ENCODE measurements around the gene PTPN7.

PTPN7 gene

DNA sequence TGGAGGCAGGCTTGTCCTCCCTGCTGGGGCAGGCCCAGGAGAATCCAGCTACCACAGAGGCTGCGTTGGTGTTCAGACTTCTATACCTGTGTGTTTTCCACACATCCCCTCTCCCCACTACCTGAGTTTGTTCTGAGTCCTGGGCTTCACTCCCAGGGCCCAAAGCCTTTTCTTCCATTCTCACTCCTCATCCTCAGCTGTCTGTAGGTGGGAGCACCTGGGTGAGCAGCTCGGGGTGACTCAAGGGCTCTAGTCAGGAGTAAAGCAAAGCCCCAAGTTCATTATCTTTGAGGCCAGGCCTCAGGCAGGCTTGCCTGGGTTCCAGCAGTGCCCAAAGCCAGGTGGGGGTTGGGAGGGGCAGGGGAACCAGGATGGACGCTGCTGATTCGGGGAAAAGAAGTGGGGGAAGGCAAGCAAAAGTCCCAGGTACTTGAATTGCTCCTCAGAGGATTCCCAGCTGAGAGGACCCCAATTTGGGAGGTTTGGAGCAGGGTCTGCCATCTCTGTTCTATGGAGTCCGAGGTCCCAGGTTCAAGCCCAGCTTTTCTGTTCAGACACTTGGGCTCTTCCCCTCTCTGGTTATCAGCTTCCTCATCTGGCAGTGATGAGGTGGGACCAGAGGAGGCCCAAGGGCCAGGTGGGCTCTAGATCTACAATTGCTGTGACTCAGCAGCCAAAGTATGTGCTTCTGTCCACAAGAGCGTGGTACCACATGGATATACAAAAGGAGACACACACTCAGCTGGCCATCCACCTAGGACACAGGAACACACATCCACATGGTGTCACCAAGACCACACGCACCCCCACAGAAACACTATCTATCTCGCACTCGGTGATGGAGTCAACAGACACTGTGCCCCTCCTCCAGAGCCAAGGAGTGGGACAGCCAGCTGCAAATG, 5.8 kb upstream of the PTPN7 start:
- no peak for TF ChIP-seq ZNF274 (IDR thresholded peaks at IDR 0.05; ENCODE audit: low read depth, low read length)
- H3K4me3 ChIP-seq (ENCODE audit: low read length) = no peak overlapping the region

DNA sequence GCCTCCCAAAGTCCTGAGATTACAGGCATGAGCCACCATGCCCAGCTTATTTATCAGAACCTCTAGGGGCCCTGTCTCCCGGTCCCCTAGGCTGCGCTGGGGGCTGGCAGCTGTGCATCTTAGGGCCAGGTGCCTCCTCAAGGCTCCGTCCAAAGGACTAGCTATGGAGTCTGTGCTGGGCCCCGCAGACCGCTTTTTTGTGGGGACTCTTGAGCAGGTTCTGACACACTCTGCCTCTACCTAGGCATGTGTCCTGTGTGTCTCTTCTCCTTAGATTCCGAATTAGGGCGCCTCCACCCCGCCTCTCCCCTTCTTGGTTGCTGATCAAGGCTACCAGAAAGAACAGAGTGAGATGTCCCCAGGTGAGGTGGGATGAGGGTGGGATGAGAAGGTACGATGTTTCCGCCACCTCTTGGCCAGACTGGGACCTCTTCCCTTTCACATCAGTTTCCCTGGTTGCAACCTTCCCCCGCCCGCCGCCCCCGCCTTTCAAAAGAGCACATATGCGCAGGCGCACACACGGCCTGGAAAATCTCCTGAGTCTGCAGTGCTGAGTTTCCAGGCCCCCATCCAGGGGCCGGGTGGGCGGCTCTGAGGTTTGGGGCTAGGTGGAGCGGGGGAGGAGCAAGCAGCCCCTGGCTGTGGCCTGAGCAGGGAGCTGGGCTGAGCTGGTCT, 5.0 kb upstream of the PTPN7 start:
- no peak overlapping the region for H3K4me3 ChIP-seq (ENCODE audit: low read length)
- no peak for TF ChIP-seq ZNF274 (IDR thresholded peaks at IDR 0.05; ENCODE audit: low read depth, low read length)

DNA sequence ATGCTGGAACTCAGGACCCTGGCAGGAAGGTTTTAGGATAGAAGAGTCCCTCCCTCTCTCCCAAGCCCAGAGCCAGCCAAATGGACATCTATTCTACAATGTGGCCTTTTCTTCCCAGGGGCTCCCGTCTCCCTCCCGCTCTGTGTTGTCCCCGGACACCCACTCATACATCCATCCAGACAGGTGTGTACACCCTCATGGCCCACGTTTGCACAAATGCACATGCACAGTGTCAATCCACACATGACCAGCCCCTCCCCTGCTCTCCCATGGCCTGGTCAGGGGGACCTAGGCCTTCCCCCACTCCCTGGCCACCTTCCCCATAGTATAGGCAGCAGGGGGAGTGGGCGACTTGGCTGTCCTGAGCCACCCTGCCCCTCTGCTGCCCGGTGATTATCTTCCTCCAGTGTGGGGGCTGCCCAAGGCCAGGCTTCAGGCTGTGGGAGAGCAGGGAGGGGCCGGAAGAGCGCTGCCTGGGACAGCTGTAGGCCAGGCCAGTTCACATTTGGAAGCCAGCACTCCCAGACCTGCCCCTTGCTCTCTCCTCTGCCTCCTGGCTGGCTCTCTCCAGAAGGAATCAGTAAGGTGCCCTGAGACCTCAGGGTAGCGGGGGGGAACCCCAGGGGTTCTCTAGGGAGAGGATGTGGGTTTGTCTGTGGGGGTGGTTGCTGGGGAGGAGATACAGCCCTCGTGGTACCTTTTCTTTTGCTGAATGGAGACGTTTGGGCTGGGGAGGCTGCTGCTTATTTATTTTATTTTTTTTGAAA, 4.1 kb upstream of the PTPN7 start:
- H3K4me3 ChIP-seq (ENCODE audit: low read length) = no peak overlapping the region
- TF ChIP-seq ZNF274 (IDR thresholded peaks at IDR 0.05; ENCODE audit: low read depth, low read length) = no peak

DNA sequence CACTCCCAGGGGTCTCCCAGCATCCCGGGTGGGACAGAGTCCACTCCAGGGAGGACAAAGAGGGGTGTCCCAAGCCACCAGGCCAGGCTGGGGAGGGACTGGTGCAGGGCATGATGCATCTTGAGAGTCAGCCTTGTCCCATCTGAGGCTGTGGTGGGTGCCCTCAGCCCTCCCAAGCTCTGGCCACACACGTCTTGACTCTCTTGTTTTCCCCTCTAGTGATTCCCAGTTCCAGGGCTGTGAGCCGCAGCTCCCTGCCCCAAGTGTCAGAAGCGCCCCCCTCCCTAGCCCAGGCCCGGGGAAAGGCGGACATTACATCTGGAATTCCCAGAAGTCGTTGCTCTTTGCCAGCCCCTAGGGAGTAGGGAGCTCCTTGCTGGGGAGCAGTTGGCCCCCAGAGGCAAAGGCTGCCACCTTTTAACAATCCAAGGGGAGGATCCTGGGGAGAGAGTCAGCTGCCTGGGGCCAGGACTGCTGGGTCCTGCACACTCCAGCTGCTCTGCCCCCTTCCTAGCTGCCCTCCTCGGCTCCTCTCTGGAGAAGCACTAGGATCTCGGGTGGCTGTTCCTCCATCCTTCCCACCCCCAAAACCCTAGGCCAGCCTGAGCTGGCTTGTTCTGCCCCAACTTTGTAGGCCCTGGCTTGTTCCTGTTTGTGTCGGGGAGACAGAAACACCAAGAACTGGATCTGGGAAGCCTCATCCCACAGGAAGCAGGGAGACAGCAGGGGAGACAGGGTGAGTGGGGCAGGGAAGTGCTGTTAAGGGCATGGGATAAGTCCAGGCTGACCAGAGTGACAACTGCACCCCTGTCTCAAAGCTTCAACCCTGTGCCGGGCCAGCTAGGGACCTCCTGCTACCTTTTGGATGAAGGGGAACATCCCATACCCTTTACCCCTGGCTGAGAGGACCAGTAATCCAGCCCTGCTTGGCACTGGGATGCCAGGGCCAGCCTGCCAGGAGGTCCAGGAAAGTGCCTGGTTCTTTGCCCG, 3.2 kb upstream of the PTPN7 start:
- no peak overlapping the region for H3K4me3 ChIP-seq (ENCODE audit: low read length)
- no peak for TF ChIP-seq ZNF274 (IDR thresholded peaks at IDR 0.05; ENCODE audit: low read depth, low read length)

DNA sequence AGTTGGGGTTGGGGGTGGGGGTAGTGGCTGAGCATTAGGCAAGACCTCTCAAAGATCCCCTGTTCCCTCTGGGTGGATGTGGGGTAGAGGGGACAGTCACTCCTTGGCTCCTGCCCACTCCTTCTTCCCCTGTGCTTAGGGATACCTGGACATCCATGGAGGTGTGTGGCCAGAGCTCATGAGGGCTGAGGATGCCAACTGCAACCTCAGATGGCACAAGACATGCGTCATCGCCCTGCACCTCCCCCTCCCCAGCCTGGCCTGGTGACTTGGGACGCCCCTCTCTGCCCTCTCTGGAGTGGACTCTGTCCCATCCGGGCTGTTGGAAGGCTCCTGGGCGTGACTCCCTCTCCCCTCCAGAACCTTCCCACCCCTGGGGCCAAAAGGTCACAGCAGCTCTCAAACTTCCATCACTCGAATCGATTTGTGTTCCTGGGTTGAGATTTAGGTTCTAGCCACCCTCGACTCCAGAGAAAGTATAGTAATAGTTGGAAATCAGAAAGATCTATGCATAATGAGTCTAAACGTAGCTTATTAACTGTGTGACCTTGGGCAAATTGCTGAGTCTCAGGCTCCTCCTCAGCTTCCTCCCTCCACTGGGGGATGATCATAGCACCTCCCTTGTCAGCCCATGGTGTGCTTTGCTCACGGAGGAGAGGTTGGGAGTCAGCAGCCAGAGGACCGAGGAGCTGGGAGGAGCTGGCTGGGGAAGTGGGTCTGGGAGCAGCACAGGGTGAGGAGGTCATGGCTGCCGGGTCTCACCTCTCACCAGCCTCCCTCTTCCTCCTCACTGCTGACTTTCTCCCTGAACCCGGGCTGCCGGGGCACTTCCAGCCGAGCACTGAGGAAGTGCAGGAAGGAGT, 2.2 kb upstream of the PTPN7 start:
- TF ChIP-seq ZNF274 (IDR thresholded peaks at IDR 0.05; ENCODE audit: low read depth, low read length) = no peak

DNA sequence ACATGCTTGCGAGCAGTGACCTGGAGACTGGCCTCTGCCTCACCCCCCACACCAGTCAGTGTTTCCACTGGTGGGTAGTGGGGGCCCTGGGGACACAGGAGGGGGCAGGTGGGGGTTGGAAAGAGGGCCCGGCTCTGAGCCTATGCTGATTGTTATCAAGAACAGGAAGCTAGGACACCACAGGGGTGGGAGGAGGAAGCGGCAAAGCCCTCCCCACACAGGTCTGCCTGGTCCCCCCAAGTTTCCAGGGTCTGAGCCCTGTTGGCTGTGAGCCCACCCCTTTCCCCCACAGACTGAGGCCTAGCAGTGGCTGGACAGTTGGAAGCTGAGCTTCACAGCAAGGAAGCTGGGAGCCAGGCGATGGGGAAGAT, 1.6 kb upstream of the PTPN7 start:
- no peak for TF ChIP-seq ZNF274 (IDR thresholded peaks at IDR 0.05; ENCODE audit: low read depth, low read length)
- H3K4me3 ChIP-seq (ENCODE audit: low read length) = no peak overlapping the region; the same call in 1 of the 2 replicates

More for the DNA sequence above, 2.2 kb upstream of the PTPN7 start:
- no peak overlapping the region for H3K4me3 ChIP-seq (ENCODE audit: low read length)

DNA sequence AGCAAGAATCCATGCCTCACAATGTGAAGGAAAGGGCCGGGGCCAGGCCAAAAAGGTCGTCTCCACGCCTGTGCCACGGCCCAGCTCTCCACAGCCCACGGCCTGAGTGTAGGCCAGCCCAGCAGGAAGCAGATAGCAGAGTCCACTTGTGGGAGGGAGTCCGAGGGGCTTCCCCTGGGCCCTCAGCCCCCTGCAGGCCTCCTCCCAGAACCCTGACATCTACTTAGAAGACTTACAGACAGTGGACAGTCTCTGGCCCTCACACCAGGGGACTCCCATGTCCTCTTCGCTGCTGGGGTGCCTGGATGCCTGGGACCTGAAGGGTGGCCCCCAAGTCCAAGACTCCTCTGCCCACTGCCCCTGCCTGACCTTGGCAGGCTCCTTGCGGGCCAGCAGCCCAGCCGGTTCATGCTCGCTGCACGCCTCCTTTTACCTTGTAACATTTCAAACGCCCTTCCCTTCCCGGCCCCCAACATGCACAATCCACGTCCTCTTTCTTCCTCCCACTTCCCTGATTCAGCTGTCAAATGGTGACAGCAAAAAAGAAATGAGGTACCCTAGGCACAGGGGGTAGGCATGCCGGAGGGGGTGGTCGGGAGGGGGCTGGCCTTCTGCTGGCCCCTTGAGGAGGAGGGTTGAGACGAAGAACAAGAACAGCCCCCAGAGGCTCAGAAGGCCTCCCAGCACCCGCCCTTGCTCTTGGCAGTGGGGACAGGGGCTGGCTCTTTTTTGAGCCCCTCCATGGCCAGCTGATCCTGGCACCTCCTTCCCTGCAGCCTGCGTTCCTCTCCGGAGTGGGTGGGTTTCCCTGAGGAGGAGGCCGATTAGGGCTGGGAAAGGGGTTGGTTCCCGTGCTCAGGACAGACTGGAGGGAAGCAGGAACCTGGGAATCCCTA, 997 bp upstream of the PTPN7 start:
- no peak for TF ChIP-seq ZNF274 (IDR thresholded peaks at IDR 0.05; ENCODE audit: low read depth, low read length)

DNA sequence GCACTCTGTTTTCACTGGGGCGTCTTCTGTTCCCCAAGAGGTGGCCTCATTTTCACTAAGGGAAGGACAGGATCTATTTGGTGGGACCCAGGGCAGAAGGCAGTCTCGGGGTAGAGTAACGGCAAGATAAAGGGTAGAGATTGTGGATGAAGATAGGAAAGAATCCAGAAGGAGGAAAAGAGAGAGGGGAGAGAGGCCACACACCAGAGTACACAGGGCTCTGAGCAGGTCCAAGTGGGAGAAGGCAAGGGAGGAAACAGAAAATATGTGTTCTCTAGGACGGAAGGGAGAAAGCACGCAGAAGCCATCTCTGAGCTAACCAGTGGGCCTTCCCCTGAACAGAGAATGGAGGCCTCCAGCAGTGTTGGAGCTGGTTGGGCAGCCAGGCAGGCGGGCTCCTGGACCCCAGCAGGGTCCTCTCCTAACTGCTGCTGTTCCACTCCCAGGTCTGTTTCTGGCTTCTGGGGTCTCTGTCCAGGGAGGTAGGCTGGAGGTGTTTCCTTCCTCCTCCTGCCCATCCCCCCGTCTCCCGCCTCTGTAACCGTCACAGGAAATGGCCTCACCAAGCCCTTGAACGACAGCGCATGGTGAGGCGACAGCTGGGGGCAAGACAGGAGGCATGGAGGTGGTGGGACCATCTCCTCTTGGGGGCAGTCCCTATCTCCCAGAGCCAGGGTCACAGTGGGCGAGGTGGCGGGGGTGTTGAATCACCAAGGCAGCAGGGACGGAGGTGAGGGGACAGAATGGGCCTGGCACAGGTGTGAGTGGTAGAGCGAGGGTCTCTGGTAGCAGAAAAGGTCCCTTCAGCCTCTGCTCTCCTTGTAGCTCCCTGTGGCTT, 649 bp downstream of the PTPN7 start:
- no peak for TF ChIP-seq ZNF274 (IDR thresholded peaks at IDR 0.05; ENCODE audit: low read depth, low read length)
- peak overlapping the region; percentile 84 for H3K4me3 ChIP-seq (ENCODE audit: low read length)

More for the DNA sequence above, 997 bp upstream of the PTPN7 start:
- H3K4me3 ChIP-seq (ENCODE audit: low read length) = peak overlapping the region; percentile 84; the same call in 1 of the 2 replicates

DNA sequence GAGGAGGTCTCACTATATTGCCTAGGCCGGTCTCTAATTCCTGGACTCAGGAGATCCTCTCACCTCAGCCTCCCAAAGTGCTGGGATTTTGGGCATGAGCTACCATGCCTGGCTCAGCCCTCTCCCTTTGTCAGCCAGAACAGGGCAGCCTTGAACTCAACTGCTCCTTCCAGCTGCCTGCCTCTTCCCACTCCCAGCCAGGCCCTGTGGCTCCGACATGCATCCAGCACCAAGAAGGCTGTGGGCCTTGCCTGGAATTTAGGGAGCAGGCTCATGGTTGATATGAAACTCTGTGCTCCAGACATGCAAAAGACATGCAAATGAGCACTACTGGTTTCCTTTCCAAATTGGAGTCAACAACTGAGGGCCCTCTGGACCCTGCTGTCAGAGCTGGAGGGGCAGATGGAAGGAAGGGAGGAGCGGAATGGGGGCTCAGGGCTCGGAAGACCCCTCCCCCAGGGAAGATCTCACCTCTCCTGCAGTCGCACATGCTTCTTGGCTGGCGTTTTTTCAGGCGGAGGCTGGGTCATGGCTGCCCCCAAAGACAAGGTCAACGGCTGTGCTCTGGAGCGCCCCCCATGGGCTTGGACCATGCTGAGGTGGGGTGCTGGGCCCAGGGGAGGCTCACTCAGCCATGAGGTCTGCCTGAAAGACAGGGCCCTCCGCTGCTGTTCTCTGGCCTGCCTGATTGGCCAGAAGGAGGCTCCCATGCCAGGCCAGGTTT, 1.4 kb downstream of the PTPN7 start:
- no peak for TF ChIP-seq ZNF274 (IDR thresholded peaks at IDR 0.05; ENCODE audit: low read depth, low read length)
- H3K4me3 ChIP-seq (ENCODE audit: low read length) = peak overlapping the region; percentile 84

DNA sequence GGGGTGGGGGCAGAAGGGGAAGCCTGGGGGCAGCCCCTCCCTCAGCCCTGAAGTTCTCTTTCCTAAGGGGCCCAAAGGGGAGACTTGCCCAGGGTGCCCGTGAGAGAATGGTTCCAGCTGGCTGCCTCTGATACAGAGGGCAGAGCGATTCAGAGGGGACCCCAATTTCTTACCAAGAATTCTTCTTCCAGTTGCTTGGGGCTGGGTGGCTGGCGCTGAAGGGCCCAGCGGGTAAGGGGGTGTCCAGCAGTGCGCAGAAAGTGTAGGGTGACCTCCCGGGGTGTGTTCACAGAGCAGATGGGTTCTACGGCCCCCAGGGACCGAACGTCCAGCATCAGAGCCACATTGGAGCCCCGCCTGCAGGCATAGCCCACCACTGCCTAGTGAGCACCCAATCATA, 2.5 kb downstream of the PTPN7 start:
- no peak for TF ChIP-seq ZNF274 (IDR thresholded peaks at IDR 0.05; ENCODE audit: low read depth, low read length)
- H3K4me3 ChIP-seq (ENCODE audit: low read length) = no peak overlapping the region

All from GM08714 (cell line).